ENCODE results near the gene FGF19. TPM values are rescaled to one million over a fixed set of nuclear protein-coding genes. Genes with fewer than 3 reads are reported as not detected.
A peak's percentile ranks its signal among the peaks of the same experiment; 100 is the strongest.

FGF19 gene
- total RNA-seq, 1 donor from 2014 or later, result 0.21 TPM

DNA sequence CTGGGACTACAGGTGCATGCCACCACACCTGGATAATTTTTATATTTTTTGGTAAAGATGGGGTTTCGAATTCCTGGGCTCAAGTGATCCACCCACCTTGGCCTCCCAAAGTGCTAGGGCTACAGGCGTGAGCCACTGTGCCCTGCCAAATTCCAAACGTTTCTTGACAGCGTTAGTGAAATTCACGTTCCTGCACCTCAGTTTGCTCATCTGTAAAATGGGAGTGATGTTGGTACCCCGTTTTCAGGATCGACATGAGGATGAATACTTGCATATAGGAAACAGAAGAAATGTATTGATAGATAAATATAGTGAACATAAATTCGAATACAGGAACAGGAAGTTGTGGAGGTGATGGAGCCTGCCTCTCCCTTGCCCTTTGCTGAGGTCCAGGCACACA is 18.5 kb downstream of the FGF19 start:
- peaks cover 3% of the 10 kb centered on the region for H3K9me3 Mint-ChIP-seq
- H3K4me3 Mint-ChIP-seq, result no peak overlapping the region
- TF ChIP-seq, protein P1, sequence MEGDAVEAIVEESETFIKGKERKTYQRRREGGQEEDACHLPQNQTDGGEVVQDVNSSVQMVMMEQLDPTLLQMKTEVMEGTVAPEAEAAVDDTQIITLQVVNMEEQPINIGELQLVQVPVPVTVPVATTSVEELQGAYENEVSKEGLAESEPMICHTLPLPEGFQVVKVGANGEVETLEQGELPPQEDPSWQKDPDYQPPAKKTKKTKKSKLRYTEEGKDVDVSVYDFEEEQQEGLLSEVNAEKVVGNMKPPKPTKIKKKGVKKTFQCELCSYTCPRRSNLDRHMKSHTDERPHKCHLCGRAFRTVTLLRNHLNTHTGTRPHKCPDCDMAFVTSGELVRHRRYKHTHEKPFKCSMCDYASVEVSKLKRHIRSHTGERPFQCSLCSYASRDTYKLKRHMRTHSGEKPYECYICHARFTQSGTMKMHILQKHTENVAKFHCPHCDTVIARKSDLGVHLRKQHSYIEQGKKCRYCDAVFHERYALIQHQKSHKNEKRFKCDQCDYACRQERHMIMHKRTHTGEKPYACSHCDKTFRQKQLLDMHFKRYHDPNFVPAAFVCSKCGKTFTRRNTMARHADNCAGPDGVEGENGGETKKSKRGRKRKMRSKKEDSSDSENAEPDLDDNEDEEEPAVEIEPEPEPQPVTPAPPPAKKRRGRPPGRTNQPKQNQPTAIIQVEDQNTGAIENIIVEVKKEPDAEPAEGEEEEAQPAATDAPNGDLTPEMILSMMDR (conservative IDR thresholded peaks at IDR 0.05), result no peak
- H3K4me1 Mint-ChIP-seq, result peaks cover 5% of the 10 kb centered on the region
- H3K27ac Mint-ChIP-seq (ENCODE audit: unreplicated experiment), result no peak overlapping the region
- no peaks in the 10 kb centered on the region for H3K36me3 Mint-ChIP-seq (ENCODE audit: low read depth)
- H3K27me3 Mint-ChIP-seq (ENCODE audit: low read depth), result peaks cover 24% of the 10 kb centered on the region
- DNase-seq (ENCODE audit: low read depth, low spot score), result no peak

DNA sequence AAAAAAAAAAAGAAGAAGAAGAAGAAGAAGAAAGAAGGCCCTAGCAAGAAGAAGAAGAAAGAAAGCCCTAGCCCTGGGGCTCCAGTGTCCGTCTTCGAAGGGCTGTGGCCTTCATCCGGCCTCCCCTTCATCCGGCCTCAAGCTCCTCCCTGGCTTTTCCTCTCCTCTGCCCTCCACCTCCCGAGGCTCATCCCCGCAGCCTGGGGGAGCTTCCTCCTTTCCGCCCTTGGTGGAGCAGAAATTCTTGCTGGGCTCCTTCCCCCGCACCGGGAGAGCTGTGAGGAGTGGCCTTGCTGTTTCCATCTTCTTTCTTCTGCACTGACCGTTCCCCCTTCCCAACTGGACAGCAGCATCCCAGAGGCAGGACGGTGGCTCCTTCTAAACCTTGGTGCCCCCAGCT is 19.2 kb downstream of the FGF19 start:
- TF ChIP-seq, protein P1 (conservative IDR thresholded peaks at IDR 0.05), result no peak
- DNase-seq (ENCODE audit: low read depth, low spot score), result no peak

DNA sequence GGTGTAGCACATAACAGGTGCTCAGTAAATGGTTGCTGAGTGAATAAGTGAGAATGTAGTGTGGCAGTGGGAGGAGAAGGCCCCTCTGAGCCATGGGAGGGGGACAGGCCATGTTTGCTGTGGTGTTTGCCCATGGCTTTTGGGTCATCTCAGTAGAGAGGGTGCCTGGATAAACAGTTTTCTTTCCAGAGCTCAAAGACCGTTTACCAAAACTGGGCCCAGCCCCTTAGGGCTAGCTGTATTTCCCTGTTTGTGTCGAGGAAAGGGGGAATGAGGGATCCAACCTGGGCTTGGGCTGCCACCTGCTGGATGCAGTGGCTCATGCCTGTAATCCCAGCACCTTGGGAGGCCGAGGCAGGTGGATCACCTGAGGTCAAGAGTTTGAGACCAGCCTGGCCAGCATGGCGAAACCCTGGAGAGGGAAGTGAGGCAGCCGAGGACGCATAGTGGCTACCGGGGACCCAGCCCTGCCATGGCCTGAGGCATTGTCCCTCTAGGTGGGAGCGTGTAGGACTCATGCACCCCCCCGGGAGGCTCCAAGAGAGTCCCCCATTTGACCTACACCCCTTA is 20.0 kb downstream of the FGF19 start:
- TF ChIP-seq, protein P1 (conservative IDR thresholded peaks at IDR 0.05), result peak; percentile 59
- Mint-ChIP-seq H3K4me1 (peaks cover 5% of the 10 kb centered on the region), H3K27ac (ENCODE audit: unreplicated experiment) (no peak overlapping the region), H3K4me3 (no peak overlapping the region), H3K36me3 (ENCODE audit: low read depth) (no peaks in the 10 kb centered on the region), H3K27me3 (ENCODE audit: low read depth) (peaks cover 20% of the 10 kb centered on the region), H3K9me3 (peaks cover 3% of the 10 kb centered on the region)
- no peak for DNase-seq (ENCODE audit: low read depth, low spot score)

More for the DNA sequence above, 19.2 kb downstream of the FGF19 start:
- Mint-ChIP-seq H3K27ac (ENCODE audit: unreplicated experiment) (no peak overlapping the region), H3K9me3 (peaks cover 3% of the 10 kb centered on the region), H3K4me3 (no peak overlapping the region), H3K36me3 (ENCODE audit: low read depth) (no peaks in the 10 kb centered on the region), H3K27me3 (ENCODE audit: low read depth) (peaks cover 19% of the 10 kb centered on the region), H3K4me1 (peaks cover 5% of the 10 kb centered on the region)

DNA sequence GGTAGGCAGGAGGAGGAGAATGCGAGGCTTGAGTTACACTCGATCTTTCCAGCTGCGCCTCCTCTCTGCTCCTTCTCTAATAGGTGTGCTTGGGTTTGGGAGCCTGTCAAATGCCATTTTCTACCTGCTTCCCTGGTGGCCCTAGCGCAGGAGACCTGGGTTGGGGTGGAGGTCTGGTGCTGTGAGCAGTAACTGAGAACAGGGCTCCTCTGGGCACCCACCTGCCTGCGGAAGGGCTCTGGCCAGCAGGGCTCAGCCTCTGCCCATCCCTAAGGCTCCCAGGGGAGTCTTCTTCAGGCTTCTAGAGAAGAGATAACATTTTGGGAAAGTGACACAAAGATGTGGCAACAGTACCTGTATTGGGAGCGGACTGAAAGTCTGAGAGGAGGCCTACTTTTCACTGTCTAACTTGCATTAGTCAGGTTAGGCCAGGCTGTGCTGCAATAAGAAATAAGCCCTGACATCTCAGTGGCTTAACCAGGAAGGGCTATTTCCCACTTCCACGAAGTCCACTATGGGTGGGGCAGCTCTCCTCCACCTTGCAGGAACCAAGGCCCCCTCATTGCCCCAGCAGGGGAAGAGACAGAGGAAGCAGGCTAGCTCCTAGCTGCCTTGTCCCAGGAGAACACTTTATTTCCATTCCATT is 21.0 kb downstream of the FGF19 start:
- H3K27me3 Mint-ChIP-seq (ENCODE audit: low read depth), result peaks cover 24% of the 10 kb centered on the region
- H3K4me3 Mint-ChIP-seq, result no peak overlapping the region
- no peaks in the 10 kb centered on the region for H3K9me3 Mint-ChIP-seq
- TF ChIP-seq, protein P1 (conservative IDR thresholded peaks at IDR 0.05), result no peak
- no peaks in the 10 kb centered on the region for H3K4me1 Mint-ChIP-seq
- H3K36me3 Mint-ChIP-seq (ENCODE audit: low read depth), result no peaks in the 10 kb centered on the region
- no peak for DNase-seq (ENCODE audit: low read depth, low spot score)
- no peak overlapping the region for H3K27ac Mint-ChIP-seq (ENCODE audit: unreplicated experiment)

DNA sequence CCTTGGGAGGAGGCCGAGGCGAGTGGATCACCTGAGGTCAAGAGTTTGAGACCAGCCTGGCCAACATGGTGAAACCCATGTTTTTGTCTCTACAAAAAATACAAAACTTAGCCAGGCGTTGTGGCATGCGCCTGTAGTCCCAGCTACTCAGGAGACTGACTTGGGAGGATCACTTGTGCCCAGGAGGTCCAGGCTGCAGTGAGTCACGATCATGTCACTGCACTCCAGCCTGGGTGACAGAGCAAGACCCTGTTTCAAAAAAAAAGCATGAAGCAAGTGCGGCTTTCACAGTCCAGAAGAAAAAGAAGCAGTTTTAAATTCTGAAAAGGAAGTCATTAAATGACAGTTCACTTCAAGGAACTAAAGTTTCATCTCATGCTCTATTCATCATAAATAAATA is 21.6 kb downstream of the FGF19 start:
- Mint-ChIP-seq H3K36me3 (ENCODE audit: low read depth) (no peaks in the 10 kb centered on the region), H3K27ac (ENCODE audit: unreplicated experiment) (no peak overlapping the region), H3K27me3 (ENCODE audit: low read depth) (peaks cover 22% of the 10 kb centered on the region), H3K4me3 (no peak overlapping the region), H3K4me1 (no peaks in the 10 kb centered on the region), H3K9me3 (no peaks in the 10 kb centered on the region)
- DNase-seq (ENCODE audit: low read depth, low spot score), result no peak
- TF ChIP-seq, protein P1 (conservative IDR thresholded peaks at IDR 0.05), result no peak
